GM12878 (cell line): ENCODE data around the gene AP5Z1. TPM values are rescaled to one million over a fixed set of nuclear protein-coding genes. Genes with fewer than 3 reads are reported as not detected.

Experiments
- ATAC-seq: fragments of 200-7000 bp; cut with Tn5 transposase; 3 replicates; pipeline ENCODE4 v1.9.1; 2020; ENCODE audit warnings: mild to moderate bottlenecking, moderate library complexity
- BruUV-seq: library from RNA; stranded (reverse); fragments of 400-500 nt; replicated peaks from 2 replicates; lab custom pipeline; 2021; lab: Mats Ljungman, UMichigan
- CTCF ChIA-PET: fragments of 300-600 bp; sonication (Branson Sonifier 250); formaldehyde crosslinking; extraction: SDS; loops from one replicate; lab custom pipeline; 2021; ENCODE audit warnings: inconsistent platforms; lab: Yijun Ruan, JAX
- POLR2A ChIA-PET: fragments of 350-600 bp; formaldehyde crosslinking; extraction: SDS; loops from one replicate; lab custom pipeline; 2021; ENCODE audit warnings: inconsistent platforms; lab: Charles Lee
- RAD21 ChIA-PET: fragments of 300-600 bp; sonication (Branson Sonifier 250); formaldehyde crosslinking; loops from one replicate; lab custom pipeline; 2023; ENCODE audit warnings: antibody characterized with exemption; ENCODE audit not compliant: unreplicated experiment; lab: Charles Lee
- SMC1A ChIA-PET: fragments of 300-600 bp; sonication (Branson Sonifier 250); formaldehyde crosslinking; loops from one replicate; lab custom pipeline; 2023; ENCODE audit not compliant: unreplicated experiment, uncharacterized antibody; lab: Charles Lee
- DNase-seq: peaks from one replicate; pipeline ENCODE4 v3.0.0-alpha.2; 2011; ENCODE audit warnings: low read depth, low spot score
- FAIRE-seq: peaks from 3 replicates; lab custom pipeline; 2011; peaks lifted over from hg19 to GRCh38; lab: Jason Lieb, UNC
- H2AFZ ChIP-seq: 2 replicates; pipeline ENCODE4 v1.6.0; 2011; ENCODE audit warnings: low read depth, low read length, control low read depth; ENCODE audit not compliant: control insufficient read depth
- H3K27ac ChIP-seq: 2 replicates; pipeline ENCODE4 v1.5.1; 2011; ENCODE audit warnings: control low read depth; ENCODE audit not compliant: control insufficient read depth, insufficient read depth
- H3K27me3 ChIP-seq, 2 experiments: replicated peaks in 1 of 2; 2 replicates each; pipeline versions ENCODE4 v1.6.0 to v1.6.1; 2011; ENCODE audit warnings: low read length in 1 of 2; ENCODE audit not compliant: control insufficient read depth in 2 of 2, insufficient read depth in 2 of 2
- H3K36me3 ChIP-seq, 2 experiments: 2 replicates each; pipeline ENCODE4 v1.5.1; 2011; ENCODE audit warnings: low read length in 1 of 2; ENCODE audit not compliant: control insufficient read depth in 2 of 2, insufficient read depth in 2 of 2
- H3K4me1 ChIP-seq: 2 replicates; pipeline ENCODE4 v1.6.1; 2011; ENCODE audit warnings: mild to moderate bottlenecking, low read length, moderate library complexity, mixed read lengths; ENCODE audit not compliant: control insufficient read depth, insufficient read depth
- H3K4me2 ChIP-seq: 2 replicates; pipeline ENCODE4 v1.6.0; 2011; ENCODE audit warnings: control low read depth; ENCODE audit not compliant: control insufficient read depth, insufficient read depth
- H3K4me3 ChIP-seq: fragments of 200-600 bp; sonication (generic); 2 replicates; pipeline ENCODE4 v1.5.1; 2016
- H3K79me2 ChIP-seq: 2 replicates; pipeline ENCODE4 v1.6.0; 2011; ENCODE audit warnings: low read length; ENCODE audit not compliant: control insufficient read depth, insufficient read depth
- H3K9ac ChIP-seq: 2 replicates; pipeline ENCODE4 v1.8.0; 2011; ENCODE audit warnings: low read length, control low read depth, mixed read lengths; ENCODE audit not compliant: control insufficient read depth, insufficient read depth
- H3K9me3 ChIP-seq: replicated peaks from 3 replicates; pipeline ENCODE4 v1.5.1; 2011; ENCODE audit warnings: mild to moderate bottlenecking, low read length; ENCODE audit not compliant: control insufficient read depth, insufficient read depth
- H4K20me1 ChIP-seq: 2 replicates; pipeline ENCODE4 v1.6.0; 2011; ENCODE audit not compliant: control insufficient read depth, insufficient read depth
- CHD4 ChIP-seq: fragments of 200-600 bp; sonication (generic); IDR thresholded peaks from 2 replicates; pipeline ENCODE4 v1.6.1; 2016; ENCODE audit warnings: mild to moderate bottlenecking
- FOXM1 ChIP-seq: IDR thresholded peaks from 2 replicates; pipeline ENCODE4 v1.6.1; 2012; ENCODE audit warnings: low read depth, mild to moderate bottlenecking, inconsistent platforms, low read length, moderate library complexity
- HSF1 ChIP-seq: fragments of 150-350 bp; IDR thresholded peaks from 2 replicates; pipeline ENCODE4 v1.6.1; 2014; ENCODE audit warnings: mild to moderate bottlenecking, low read depth, low read length
- JUND ChIP-seq: IDR thresholded peaks from 2 replicates; pipeline ENCODE4 v1.6.1; 2012; ENCODE audit warnings: low read depth, mild to moderate bottlenecking, low read length, improper control_type of control experiment, moderate library complexity
- SIX5 ChIP-seq: IDR thresholded peaks from 2 replicates; pipeline ENCODE4 v1.6.1; 2011; ENCODE audit warnings: mild to moderate bottlenecking, low read depth, low read length, moderate library complexity; ENCODE audit not compliant: severe bottlenecking
- SMC3 ChIP-seq: IDR thresholded peaks from 2 replicates; pipeline ENCODE4 v1.6.1; 2011; ENCODE audit warnings: low read length, improper control_type of control experiment, borderline replicate concordance
- ZZZ3 ChIP-seq: IDR thresholded peaks from 2 replicates; pipeline ENCODE4 v1.6.1; 2011; ENCODE audit warnings: low read depth; ENCODE audit not compliant: control insufficient read depth, insufficient read length
- WGBS: methylation state at CpG from one replicate; pipeline ENCODE4 v1.1.6; 2016; ENCODE audit warnings: low lambda C conversion rate; ENCODE audit not compliant: insufficient replicate concordance, insufficient coverage; ENCODE audit errors: missing lambda C conversion rate; 5-methylcytosine and 5-hydroxymethylcytosine counted together
- in situ Hi-C: fragments of 300-500 bp; cut with MboI; formaldehyde crosslinking; loops from 9 replicates; pipeline ENCODE4 v1.14.3; 2018; ENCODE audit warnings: mixed read lengths
- intact Hi-C: fragments of 100-400 bp; cut with micrococcal nuclease; formaldehyde crosslinking; loops from one replicate; pipeline ENCODE4 v1.14.2; 2022; ENCODE audit not compliant: unreplicated experiment
- polyA plus RNA-seq, 11 experiments: library from polyadenylated mRNA; depleted of rRNA in 4 of 11; unstranded in 6 of 11; stranded (reverse) in 5 of 11; fragments of >200 nt; fragmentation: Nextera tagmentation in 4 of 11; fragmentation: Illumina TruSeq in 1 of 11; extraction: Ambion mirVana in 4 of 11; extraction: Trizol in 1 of 11; gene quantifications; 1 replicate in 1 of 11; 2 replicates in 10 of 11; pipeline versions ENCODE4 v1.2.1 to v1.2.3, GENCODE V29; 2011 to 2016; ENCODE audit warnings: inconsistent platforms in 2 of 11, missing spikeins in 2 of 11, low read depth in 1 of 11
- total RNA-seq, 4 experiments: library from RNA; depleted of rRNA in 3 of 4; stranded (reverse); fragments of >200 nt in 3 of 4; fragmentation: Illumina TruSeq in 1 of 4; extraction: Trizol in 1 of 4; gene quantifications; 2 replicates each; pipeline versions ENCODE4 v1.2.1 to v1.2.3, GENCODE V29; 2013 to 2021

The AP5Z1 gene
- total and polyA plus RNA-seq, 10 of the 15 experiments (the other 5 are each of a cell fraction or from before 2014, with no cell fraction given): 0.37 to 43.4 (median 19.4) TPM

DNA sequence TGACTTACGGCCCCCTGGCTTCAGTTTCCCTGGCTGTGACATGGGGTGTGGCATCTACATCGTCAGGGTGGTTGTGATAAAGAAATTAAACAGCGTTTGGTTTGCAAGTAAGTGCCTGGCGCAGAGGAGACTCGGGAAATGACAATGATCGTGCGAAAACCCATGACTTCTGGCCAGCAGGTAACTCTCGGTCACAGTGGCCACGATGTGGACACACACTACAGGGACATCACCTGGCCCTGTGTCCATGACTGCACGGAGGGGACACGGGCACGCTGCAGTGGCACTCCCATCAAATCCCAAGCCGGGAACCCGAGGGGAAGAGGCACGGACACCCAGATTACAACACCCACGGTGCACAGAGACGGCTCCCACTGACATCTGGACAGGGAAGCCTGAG, 57.8 kb downstream of the AP5Z1 start:
- no peak overlapping the region for H3K27ac ChIP-seq
- no peaks in the 10 kb centered on the region for H4K20me1 ChIP-seq
- H3K36me3 ChIP-seq: no peaks in the 10 kb centered on the region
- ATAC-seq (no peak), DNase-seq (no peak), FAIRE-seq (no peak)
- H3K9me3 ChIP-seq: no peaks in the 10 kb centered on the region
- no peak for TF ChIP-seq ZZZ3
- TF ChIP-seq JUND: no peak
- TF ChIP-seq SMC3: no peak
- TF ChIP-seq CHD4: no peak
- no peak for TF ChIP-seq HSF1
- no peak for TF ChIP-seq SIX5
- TF ChIP-seq FOXM1: no peak
- no TSS peak for BruUV-seq
- H3K4me2 ChIP-seq: no peak overlapping the region
- H2AFZ ChIP-seq: no peak overlapping the region
- intact Hi-C loops: no loop called here
- no peaks in the 10 kb centered on the region; a peak in 1 of 4 replicates for H3K27me3 ChIP-seq
- in situ Hi-C loops: loop anchor here (5.0 kb wide), 1 partner anchor 254 kb away; no protein-coding TSS in a partner anchor
- POLR2A ChIA-PET: no interaction called here
- no peaks in the 10 kb centered on the region for H3K79me2 ChIP-seq
- H3K4me1 ChIP-seq: no peaks in the 10 kb centered on the region
- RAD21 ChIA-PET: no interaction called here
- WGBS: 29% methylated on average over 13 of the region's 17 CpGs
- no peak overlapping the region for H3K9ac ChIP-seq
- CTCF ChIA-PET: no interaction called here
- no peak overlapping the region for H3K4me3 ChIP-seq
- SMC1A ChIA-PET: no interaction called here
